HG02678 (cell line): ENCODE results near the gene RABL2B.

Source experiments
- ATAC-seq: cut with Tn5 transposase; IDR thresholded peaks from one replicate; pipeline ENCODE4 v1.9.1; 2021; ENCODE audit warnings: mild to moderate bottlenecking, moderate library complexity; ENCODE audit not compliant: unreplicated experiment

RABL2B gene

DNA sequence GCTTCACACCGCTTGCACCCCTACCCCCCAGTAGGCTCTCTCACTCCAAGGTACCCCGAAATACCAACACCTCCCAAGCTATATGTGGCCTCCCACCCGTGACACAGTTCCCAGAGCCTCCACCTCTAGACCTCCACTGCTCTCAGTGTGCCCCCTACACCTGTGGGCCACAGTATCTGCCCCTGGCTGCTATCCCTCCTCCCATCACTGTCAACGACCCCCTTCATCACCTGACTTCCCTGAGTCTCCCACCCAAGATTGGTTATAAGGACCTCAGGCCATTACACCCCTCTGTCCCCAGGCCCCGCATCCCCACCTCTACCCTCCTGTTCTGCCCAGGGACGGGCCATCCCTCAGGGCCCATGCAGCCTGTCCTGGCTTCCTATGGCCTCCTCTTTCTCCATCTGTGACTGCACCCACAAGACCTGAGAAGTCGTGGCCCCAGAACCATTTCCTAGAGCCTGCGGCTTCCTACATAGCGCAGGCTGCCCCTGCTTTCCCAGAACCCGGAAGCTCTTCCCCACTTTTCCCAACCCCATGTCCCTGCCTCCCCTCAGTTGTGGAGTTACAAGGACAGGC lies 44.7 kb downstream of the RABL2B start:
- no peak for ATAC-seq

DNA sequence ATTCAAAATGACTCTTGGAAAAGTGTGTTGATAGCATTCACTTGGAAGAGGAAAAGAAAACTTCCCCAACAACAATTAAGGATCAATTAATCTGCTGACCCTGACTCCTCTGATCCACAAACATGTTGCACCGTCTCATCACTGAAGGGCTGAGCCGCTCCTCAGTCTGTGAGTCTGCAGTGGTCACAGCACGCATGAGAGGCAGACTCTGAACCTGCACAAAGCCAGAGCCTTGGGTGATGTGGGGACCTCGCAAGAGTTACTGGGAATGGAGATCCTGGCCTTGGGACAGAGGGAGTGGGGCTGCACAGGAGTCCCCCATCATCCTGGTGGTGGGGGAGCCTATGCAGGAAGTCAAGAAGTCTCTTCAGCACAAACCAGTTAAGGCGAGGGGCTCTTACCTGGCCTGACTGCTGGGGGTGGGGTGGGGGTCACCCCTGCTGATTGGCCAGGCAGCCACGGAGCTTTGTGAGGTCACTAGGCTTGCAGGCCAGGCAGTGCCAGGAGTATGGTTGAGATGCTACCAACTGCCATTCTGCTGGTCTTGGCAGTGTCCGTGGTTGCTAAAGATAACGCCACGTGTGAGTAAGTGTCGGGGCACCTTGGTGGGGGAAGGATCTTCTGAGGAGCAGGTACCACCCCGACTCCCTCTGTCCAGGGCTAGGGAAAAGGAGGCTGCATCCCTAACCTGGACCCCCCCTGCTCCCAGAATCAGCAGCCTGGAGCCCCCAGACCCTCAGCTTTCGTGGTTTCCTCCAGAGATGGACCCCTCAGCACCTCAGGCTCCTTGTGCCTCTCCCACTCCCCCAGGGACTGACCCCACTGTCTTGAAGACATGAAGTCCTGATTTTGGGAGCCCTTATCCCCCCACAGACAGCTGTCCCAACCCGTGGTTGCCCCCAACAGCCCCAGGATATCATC lies 45.4 kb downstream of the RABL2B start, which contains the start of gene ACR:
Gene ACR, plus strand, starts transcription at position 477 of the 921 bp plus-strand sequence. Its CDS starts 32 bp downstream, at position 509.
- ATAC-seq, result no peak

DNA sequence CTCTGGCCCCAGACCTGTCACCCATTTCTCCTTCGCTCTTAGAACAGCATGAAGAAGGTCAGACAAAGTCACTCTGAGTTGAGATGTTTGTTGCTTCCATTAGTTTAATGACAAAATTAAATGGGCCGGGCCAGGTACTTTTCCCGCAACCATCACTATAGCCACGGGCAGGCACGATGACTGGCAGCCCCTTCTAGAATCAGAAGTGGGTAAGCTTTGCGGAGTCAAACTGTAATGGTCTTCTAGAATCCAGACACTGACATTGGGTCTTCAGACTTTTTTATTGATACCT lies 47.8 kb downstream of the RABL2B start:
- ATAC-seq, result no peak

DNA sequence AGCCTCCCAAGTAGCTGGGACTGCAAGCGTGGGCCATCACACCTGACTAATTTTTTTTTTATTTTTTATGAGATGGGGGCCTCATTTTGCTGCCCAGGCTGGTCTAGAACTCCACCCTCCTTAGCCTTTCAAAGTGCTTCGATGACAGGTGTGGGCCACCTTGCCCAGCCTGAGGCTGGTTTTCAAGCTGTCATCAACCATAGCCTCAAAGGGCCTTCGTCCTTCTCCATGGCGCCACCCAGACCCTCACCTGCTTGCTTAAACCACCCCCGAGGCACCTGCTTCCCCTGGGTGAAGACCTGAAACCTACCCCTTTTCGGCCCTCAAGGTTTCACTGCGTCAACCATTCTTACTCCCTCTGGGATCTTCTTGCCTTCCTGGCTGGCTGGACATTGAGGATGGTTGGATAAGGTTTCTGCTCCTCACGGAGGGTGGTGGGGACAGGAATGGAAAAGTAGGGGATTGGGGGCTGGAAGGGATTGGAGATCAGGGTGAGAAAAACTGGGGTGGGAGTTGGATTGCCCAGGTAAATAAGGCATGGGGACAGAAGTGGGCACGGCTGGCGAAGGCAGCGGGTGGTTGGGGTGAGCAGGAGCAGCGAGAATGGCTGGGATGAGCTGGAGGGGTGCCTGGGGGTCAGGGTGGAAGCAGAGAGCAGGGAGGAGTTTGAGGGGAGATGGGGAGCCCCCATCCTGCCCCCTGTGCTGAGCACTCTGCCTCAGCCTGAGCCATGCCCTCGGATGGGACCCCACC lies 48.3 kb downstream of the RABL2B start:
- no peak for ATAC-seq

DNA sequence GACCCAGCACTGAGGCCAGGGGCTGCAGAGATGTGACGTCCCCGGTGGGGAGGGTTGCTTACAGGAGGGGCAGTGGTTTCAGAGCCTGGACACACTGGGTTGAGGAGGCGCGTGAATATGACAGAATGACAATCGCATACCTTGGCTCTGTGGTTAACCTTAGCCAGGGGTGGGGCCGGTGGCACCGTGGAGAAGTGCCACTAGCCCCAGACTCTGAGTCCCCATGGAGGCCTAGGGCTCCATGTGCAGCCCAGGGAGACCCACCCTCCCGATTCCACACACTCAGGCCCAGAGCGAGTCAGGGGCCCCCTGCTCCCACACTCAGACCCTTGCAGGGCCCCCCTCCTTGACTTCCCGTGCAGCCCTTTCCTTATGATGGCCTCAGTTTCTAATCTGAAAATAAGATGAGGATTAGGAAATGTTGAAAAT lies 49.1 kb downstream of the RABL2B start:
- ATAC-seq, result no peak

DNA sequence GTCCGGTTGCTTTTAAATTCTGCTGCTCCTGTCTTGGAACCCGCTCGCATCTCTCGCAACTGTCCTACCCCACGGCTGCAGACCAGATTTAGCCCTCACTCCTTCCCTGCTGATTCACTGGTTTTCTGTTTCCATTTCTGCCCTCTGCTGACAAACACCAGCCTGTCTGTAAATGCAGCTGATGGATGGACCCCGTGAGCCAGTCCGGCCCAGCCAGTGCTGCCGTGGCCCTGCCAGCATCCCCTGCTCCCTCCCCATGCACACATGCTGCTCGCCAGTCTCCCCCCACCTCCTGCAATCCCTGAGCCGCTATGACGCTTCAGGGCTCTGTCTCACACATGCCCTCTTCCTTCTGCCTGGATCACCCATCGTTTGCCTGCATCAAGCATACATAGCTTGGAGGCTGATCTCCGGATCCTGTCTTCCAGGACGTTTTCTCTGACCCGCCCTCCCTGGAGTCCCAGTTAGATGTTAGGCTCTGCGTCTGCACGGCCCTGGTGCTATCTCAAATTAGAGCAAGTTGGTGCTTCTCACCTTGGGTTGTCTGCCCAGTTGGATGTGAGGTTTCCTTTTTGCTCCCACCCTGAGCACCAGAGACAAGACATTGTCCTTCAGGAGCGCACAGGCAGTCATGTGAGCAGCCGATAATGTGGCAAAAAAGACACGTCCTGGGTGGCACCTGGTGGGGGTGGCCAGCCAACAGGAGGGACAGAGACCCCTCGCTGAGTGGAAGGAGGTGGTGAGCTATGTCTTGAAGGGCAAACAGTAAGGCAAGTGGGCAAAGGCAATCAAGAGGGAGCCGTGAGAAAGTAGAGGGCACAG lies 49.7 kb downstream of the RABL2B start:
- ATAC-seq, result no peak

DNA sequence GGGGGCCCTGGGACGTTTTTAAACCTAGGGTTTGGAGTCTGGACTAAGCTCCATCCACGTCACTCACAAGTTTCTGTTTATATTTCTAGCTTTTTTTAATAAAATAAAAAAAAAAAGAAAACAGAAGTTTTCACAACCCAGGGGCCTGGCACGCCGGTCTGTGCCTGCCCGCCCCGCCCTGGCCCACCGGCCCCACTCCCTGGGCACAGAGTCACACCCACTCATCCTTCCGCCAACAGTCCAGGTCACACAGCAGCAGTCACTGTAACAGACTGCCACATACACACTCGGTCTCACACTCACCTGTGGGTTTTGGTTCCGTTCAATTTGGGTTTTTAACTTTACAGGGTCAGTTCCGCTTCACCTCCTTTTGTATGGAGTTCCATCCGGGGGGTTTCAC lies 50.8 kb downstream of the RABL2B start:
- no peak for ATAC-seq

DNA sequence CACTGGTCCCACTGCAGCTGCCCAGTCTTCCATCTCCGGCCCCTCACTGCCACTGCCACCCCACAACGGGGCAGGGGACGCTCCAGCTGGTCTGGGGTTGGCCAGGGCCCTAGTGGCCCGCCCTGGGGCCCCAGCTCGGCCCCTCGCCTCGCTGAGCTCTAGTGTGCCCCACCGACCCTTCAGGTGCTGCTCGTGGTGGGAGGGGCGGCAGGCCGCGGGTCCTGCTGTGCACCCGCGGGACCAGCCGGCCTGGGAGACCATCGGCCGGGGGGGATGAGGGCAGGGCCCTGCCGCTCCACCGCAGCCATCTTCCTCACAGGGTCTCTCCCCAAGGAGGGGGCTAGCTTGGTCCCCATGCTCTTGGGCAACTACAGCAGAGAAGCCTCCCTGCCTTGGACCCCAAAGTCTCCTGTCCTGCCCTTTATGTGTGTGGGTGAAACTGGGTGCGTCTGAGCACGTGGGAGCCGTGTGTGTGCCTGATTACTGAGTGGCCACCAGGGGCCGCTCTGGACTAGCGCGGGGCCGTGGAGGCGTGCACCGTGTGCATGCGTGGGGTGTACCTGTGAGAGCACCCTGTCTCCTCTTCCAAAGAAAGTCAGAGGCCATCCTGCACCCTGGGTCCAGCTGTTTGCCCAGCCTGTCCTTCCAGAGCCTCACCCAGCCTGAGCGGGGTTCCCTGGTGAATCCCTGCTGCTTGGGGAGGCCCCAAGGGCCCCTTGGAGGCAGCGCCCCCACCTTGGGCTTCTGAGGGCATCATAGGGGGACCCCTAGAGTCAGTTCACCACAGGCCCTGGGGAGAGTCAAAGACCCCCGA lies 51.4 kb downstream of the RABL2B start:
- no peak for ATAC-seq

DNA sequence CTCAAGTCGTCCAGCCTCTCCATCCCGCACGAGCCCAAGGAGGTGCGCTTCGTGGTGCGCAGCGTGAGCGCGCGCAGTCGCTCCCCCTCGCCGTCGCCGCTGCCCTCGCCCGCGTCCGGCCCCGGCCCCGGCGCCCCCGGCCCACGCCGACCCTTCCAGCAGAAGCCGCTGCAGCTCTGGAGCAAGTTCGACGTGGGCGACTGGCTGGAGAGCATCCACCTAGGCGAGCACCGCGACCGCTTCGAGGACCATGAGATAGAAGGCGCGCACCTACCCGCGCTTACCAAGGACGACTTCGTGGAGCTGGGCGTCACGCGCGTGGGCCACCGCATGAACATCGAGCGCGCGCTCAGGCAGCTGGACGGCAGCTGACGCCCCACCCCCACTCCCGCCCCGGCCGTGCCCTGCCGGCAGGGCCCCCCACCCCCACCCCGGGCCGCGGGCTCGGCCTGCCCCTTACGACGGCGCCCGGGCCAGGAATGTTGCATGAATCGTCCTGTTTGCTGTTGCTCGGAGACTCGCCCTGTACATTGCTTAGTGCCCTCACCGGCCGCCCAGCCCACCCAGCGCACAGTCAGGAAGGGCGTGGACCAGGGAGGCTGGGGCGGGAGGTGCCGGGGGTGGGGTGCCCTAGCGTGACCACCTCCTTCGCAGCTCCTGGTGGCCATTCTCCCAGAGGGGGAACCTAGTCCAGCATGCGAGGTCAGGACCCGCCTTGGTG lies 52.3 kb downstream of the RABL2B start:
- no peak for ATAC-seq

DNA sequence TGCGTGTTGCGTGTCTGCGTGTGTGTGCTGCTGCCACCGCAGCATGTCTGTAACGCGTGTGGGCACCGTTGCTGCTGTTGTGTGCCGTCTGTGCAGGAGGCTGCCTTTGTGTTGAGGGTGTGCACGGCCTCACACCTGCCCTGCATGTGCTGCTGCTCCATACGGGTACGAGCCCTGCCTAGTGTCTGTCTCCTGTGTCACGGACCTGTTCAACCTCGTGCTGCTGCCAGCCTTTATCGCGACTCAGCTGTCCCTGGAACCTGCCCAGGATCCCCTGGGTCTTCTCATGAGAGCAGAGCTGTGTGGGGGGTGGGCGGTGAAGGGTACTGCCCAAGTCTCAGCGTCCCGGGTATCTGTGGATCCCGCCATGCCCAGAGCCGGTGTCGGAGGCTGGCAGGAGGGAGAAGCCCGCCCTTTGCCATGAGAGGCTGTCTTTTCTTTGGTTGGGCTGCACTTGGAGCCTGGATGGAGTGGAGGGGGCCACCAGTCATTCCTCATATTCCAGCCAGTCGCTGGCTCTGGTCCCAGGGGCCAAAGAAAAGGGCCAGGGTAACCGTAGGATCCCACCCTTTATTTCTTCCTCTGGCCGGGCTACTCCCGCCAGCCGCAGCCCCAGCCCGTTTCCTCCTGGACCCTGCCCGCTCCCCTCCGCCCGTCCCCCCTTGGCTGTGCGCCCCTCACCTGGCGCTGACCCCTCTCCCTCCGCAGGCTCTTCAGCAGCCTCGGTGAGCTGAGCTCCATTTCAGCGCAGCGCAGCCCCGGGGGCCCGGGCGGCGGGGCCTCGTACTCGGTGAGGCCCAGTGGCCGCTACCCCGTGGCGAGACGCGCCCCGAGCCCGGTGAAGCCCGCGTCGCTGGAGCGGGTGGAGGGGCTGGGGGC lies 53.2 kb downstream of the RABL2B start:
- ATAC-seq, result no peak

DNA sequence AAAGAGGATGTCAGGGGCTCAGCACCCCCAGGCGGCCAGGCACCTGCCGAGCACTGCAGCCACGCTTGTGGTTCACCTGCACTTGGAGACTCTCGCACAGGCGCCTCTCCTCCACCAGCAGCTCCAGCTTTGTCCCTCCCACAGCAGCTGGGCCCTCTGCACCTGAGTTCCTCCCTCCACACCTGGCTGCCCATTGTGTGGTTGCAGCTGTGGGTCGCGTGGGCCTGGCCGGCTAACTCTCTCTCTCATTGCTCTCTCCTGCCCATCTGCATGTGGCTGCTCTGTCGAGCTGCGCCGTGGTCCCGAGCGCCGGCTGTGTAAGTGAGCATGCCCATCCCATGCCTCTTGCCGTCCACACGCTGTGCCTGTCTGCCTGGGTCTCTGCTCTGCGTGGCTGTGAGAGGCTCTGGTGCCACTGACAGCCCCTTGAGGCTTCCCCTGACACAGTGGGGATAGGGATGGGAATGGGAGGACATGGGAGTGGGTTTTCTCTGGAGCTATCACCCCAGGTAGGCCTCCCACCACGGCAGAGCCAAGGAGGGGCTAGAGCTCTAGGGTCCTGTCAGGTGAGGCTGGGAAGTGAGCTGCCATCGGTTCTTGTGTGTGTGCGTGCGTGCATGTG lies 53.9 kb downstream of the RABL2B start:
- no peak for ATAC-seq

DNA sequence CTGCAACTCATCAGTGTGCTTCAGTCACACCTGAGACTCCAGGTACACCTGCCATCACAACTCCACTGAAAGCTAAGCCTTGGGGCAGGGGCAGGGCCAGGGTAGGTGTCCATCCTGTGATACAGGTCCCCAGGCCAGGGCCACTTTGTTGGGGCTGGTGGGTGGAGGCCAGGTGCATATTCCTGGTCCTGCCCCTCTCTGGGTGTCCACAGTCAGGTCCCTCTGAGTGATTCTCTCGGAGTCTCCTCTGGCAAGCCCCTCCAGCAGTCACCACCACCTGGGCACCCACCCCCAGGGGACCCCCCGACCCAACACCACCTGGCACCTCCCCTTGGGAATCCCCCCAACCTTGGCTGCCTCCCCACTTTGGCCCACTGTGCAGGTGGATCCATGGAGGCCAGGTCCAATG lies 54.9 kb downstream of the RABL2B start:
- ATAC-seq, result no peak

DNA sequence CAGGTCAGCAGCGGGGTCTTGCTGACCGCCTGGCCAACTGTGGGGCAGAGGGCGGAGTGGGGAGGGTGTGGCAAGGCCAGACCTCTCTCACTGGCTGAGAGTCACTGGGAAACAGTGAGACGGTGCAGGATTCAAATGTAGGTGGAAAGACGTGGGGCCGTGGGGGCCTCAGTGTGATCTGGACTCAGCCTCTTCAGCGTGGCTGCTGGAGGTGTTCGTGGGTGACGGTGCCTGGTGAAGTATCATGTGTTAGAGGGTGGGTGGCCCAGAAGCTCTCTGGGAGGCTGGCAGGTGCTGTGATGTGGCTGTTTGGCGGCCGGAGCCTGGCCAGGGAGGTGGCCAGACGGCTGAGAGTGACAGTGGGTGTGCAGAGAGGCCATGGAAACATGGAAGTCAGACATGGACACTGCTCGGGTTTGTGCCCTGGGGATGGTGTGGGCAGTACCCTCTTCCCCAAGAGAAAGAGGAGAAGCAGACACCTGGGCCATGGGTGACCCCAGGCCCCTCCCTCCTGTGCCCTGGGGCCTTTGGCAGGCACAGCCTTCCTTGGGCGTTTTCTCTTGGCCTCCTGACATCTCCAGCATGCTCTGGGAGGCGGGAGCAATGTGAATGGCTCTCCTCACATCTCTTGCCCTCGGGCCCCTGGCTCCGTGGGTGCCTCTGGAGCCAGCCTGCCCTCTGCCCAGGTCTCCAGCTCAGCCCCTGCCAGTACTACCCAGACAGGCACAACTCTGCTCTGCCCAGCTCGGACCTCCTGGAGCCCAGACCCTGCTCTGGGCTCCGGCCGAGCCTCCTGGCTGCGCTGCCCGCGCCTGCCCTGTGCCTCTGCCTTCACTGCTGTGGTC lies 55.5 kb downstream of the RABL2B start:
- ATAC-seq, result no peak

DNA sequence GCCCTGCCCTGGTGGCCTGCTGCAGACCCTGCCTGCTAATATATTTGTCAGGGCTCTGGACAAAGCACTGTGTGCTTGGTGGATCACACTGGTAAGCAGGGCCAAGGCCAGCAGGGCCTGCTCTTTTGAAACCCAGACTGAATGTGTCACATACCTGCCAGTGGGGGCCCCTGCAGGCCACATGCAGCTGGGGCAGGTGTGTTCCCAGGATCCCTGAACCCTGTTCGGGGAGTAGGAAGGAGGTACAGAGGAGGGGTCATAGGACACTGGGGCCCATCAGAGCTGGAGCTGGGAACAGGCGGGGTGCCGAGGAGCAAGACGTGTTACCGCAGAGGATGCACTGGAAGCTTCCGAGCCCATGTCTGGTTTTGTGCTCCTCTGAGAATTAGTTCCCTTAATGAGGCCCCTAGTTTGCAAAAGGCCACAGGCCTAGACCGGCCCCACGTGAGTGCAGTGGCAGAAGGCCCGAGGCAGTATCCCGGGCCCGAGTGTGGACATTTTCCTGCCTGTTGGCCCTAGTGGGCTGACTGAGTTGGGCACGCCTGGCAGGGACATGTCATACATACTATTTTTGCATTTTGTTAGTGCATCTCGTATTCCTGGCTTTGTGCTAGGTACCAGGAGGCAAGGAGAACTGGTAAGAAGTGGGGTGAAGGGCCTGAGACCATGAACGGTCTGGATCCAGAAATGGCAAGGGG lies 56.6 kb downstream of the RABL2B start:
- no peak for ATAC-seq

DNA sequence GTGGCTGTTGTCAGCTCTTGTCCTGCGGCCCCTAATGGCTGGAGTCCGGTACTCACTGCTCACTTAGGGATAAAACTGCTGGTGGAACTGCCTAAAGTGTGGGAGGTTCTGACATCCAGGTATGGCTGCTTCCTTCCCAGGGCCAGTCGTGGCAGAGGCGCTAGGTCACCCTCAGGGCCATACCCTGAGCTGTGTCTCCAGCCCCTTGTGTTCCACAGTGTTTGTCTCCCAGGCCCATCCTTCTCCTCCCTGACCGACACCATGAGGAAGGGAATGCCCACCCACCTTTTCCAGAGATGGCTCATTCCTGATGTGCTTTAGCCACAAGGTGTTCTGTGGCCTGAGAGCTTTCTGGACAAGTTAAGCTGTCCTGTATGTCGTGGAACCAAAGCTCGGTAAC lies 57.8 kb downstream of the RABL2B start:
- ATAC-seq, result no peak

DNA sequence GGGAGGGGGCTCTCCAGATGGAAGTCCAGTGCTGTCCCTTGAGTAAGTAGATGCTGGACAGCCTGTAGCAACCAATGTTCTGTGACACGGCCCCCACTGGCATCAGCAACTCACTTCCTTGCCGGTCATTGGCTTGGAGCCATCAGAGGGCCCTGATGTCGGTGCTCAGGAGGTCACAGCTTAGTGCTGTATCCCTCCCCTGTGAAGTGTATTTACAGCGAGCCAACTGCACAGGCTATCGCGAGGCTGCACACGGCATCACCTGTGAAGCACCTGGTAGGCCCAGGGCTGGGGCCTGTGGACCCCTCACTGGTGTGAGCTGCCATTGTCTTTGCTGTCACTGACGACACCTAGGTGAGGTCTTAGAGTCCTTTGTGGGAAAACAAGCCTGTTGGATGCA lies 58.8 kb downstream of the RABL2B start:
- no peak for ATAC-seq

DNA sequence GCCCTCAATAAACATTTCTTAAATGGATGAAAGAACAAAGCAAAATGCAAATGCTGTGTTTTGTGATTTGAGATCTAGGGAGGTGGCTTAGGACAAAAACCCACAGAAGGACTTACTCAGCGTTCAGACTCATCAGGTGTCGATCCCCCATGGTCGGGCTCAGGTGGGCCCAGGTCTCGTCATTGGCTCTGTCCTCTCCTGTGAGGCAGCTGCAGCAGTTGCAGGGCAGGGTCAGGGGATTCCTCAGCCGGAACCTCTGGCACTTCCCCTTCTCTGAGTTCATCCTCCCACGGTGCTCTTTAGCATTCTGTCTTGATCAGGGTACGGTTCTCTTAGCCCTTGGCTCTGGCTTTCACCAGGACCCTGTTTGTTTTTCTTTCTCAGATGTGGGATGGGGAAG lies 59.4 kb downstream of the RABL2B start:
- no peak for ATAC-seq
